GM19238 (cell line): Measurements from ENCODE around the gene TMEM40.
"Not testable (repeated sequence)": the region's sequence is repeated elsewhere in the genome, so short reads cannot be mapped to it uniquely, and the experiment has no call there.

ENCODE experiments used
- DNase-seq: peaks from one replicate; pipeline ENCODE4 v3.0.0; 2011; ENCODE audit warnings: low spot score; ENCODE audit not compliant: insufficient read length

TMEM40 gene

GRCh38 chr3:12752102-12752501 is 7.0 kb downstream of the TMEM40 start:
- DNase-seq, result no peak

DNA sequence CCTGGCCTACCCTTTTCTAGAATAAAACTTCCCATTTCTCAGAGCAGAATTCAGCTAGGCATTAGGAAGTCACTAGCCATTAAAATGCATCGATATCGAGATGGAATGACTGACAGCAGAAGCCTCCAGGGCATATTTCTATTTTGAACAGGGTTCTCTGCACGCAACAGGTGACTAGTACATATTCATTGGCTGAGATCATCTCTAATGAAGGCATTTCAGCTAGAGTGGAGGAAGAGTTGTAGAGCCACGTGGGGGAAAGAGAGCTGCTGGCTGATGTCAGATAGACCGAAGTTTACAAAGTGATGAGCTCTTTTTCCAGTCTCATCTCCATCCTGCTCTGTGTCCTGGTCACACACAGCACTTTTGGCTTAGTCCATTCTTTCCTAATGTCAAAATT is 7.5 kb downstream of the TMEM40 start:
- no peak for DNase-seq

GRCh38 chr3:12750658-12751071 is 8.4 kb downstream of the TMEM40 start:
- no peak for DNase-seq

DNA sequence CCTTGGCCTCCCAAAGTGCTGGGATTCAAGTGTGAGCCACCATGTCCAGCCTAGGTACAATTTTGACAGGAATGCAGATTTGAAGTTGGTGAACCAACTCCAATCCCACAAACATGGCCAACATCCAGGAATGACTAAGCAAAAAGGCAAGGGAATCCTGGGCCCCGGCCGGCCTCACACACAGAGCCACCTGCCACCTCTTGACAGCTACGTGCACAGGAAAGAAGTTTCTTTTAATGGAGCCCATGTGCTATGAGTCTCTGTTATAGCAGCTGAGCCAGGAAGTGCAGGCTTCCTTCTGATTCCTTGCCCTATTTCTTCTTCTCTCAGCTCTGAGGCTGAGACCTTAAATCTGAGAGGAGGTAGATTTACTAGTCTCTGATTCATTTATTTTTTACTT is 8.8 kb downstream of the TMEM40 start:
- DNase-seq, result no peak

GRCh38 chr3:12748477-12748876 is 10.6 kb downstream of the TMEM40 start:
- DNase-seq, result no peak

- DNase-seq, result no peak
Observed at GRCh38 chr3:12746419-12746818, 12.6 kb downstream of the TMEM40 start.

GRCh38 chr3:12744326-12744725 is 14.7 kb downstream of the TMEM40 start:
- no peak for DNase-seq

GRCh38 chr3:12743583-12743982 is 15.5 kb downstream of the TMEM40 start:
- no peak for DNase-seq

DNA sequence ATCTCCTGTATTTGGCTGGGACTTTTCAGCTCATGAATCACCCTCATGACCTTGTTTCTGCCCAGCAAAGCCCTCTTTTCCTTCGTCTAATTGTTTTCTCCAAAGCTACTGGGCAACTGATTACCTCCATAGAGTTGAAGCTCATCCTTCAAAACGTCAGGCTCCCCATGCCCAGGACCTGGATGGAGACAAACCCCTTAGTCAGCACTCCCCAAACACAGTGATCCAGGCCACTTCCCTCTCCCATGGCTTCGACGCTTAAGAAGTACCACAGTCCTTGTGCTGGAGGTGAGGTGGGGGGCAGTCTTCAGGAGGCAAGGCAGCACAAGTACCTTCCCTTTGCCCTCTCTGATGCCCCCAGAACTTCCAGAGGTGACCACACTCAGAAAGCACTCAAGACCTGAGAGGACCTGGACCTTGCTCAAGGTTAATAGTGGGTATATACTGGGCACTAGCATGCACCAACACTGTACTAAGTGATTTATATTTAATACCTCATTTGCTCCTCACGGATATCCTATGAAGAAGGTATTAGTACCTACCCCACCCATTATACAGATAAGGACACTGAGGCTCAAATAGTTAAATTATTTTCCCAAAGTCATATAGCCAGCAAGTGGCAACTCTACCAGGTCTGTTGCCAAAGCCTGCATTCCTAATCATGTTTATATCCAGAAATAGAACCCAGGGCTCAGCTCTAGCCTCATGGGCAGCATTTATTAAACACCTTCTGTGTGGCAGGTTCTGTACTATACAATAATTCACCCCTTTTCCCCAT is 16.5 kb downstream of the TMEM40 start:
- no peak for DNase-seq

- no peak for DNase-seq
Observed at GRCh38 chr3:12741209-12741608, 17.9 kb downstream of the TMEM40 start.

DNA sequence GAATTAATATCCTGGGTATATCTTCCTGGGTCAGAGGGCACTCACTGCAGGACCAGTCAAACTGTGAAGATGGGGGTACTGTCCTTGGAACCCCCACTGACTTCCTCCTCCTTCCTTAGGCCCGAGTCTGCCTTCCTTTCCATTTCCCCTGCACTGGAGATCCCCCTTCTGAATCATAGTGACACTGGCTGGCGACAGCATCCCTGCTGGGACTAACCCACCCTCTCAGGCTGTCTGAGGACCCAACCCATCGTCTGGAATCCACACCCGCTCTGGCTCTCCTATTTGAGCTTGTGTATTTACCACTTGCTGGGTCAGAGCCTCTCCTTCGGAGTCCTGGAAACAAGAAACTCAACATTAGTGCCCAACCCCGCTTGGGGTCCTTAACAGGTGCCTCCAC is 21.2 kb downstream of the TMEM40 start:
- no peak for DNase-seq

GRCh38 chr3:12737319-12737718 is 21.7 kb downstream of the TMEM40 start:
- DNase-seq, result no peak

- DNase-seq, result no peak
Observed at GRCh38 chr3:12734960-12735359, 24.1 kb downstream of the TMEM40 start.

DNA sequence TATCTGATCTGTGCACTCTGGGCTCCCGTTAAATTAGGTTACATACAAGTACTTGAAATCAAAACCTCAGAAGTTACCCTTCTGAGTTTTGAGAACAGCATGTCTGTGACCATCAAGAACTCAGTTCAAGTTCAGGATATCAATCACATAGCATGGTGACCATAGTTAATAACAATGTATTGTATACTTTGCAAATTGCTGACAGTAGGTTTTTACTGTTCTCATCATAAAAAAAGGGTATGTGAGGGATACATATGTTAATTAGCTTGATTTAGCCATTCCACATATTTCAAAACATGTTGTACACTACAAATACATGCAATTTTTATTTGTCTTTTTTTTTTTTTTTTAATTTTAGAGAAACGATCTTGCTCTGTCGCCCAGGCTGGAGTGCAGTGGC is 25.5 kb downstream of the TMEM40 start:
- no peak for DNase-seq

DNA sequence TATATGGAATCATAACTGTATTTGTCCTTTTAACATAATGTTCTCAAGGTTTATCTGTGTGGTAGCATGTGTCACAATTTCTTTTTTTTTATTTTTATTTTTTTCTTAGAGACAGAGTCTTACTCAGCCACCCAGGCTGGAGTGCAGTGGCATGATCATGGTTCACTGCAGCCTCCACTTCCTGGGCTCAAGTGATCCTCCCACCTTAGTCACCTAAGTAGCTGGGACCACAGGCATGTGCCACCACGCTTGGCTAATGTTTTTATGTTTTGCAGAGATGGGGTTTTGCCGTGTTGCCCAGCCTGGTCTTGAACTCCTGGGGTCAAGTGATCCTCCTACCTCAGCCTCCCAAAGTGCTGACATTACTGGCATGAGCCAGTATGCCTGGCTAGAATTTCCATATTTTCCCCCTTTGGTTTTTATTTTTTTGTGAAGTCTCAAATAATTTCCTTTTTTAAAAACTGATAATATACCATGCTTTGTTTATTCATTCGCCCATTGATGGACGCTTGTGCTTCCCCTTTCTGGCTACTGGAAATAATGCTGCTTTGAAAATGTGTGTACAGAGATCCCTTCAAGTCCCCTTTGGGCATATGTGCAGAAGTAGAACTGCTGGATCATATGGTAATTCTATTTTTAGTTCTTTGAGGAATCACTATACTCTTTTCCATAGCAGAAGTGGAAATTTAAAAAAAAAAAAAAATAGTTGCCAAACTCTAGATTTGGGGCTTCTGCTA is 28.4 kb downstream of the TMEM40 start:
- no peak for DNase-seq

- no peak for DNase-seq
Observed at GRCh38 chr3:12729051-12729651, 29.9 kb downstream of the TMEM40 start.

- DNase-seq, result no peak
Observed at GRCh38 chr3:12727937-12728336, 31.1 kb downstream of the TMEM40 start.

DNA sequence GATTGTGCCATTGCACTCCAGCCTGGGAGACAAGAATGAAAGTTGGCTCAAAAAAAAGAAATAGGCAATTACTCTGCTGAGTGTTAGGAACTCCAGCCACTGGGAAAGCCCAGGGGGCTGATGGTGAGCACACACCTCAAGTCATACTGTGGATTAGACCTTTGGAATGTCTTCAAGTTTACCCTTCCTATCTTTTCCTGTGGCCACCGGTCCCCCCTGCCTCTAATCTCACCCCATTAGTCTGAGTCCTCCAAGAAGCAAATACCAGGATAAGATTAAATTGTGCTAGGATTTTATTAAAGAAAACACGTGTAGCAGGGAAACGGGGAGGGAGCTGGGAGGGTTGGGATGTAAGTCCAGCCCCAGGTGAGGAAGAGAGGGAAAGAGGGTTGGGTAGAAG is 31.6 kb downstream of the TMEM40 start:
- no peak for DNase-seq

- no peak for DNase-seq
Observed at GRCh38 chr3:12725436-12725835, 33.6 kb downstream of the TMEM40 start.

DNA sequence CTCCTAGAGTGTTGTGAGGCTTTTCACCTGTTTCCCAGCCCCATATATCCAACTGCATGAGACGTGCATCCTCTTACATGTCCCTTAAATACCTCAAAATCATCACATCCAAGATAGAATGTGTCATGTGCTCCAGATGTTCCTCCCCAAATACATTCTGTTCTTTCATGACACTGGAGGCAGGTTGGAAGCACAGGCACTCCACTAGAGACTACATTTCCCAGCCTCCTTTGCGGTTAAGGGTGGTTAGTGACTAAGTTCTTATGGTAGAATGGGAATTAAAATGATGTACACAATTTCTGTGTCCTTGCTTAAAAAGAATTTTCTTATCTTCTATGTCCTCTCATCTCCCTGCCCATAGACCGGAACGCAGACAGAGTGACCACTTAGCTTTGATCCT is 34.3 kb downstream of the TMEM40 start:
- no peak for DNase-seq

GRCh38 chr3:12723362-12723761 is 35.7 kb downstream of the TMEM40 start:
- not testable (repeated sequence) for DNase-seq

DNA sequence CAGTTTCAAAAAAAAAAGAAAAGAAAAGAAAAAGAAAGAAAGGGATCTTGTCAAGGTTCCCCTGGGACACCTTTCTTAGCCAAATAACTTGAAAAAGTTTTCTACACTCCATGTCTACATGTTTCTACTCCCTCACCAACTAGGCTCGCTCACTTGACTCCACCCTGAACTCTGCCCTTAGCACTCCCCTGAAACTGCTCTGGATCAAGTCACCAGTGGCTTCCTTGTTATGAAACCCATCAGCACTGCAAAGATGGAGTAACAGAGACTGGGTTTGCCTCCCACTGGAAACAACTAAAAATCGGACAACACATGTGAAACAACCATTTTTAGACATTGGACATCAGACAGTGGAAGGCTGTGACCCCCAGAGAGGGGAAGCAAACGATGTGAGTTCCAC is 36.8 kb downstream of the TMEM40 start:
- no peak for DNase-seq
